ENCODE data around the gene NHSL2.

The NHSL2 gene

GRCh38 chrX:71996826-71997225 lies 86.2 kb downstream of the NHSL2 start:
- H3K9me3 ChIP-seq (ENCODE audit: control insufficient read depth in 2 of 2, low read length in 2 of 2), result no peaks in the 10 kb centered on the region
- H3K27ac ChIP-seq (ENCODE audit: low read depth in 2 of 2, low read length in 2 of 2), result no peak overlapping the region
- peaks cover 0 to 8% of the 10 kb centered on the region in 2 donors for H3K27me3 ChIP-seq (ENCODE audit: control insufficient read depth in 2 of 2, insufficient read depth in 2 of 2, low read length in 2 of 2)
- H3K4me1 ChIP-seq (ENCODE audit: control insufficient read depth in 2 of 2, insufficient read depth in 2 of 2, low read length in 2 of 2), result no peaks in the 10 kb centered on the region
- no peak overlapping the region for H3K9ac ChIP-seq (ENCODE audit: low read depth in 1 of 2, low read length in 2 of 2)
- H3K4me3 ChIP-seq (ENCODE audit: low read length in 2 of 2), result no peak overlapping the region
- H3K36me3 ChIP-seq (ENCODE audit: control insufficient read depth in 2 of 2, insufficient read depth in 2 of 2, low read length in 2 of 2), result no peaks in the 10 kb centered on the region

GRCh38 chrX:71997320-71997719 lies 86.7 kb downstream of the NHSL2 start:
- Histone ChIP-seq H3K9ac (ENCODE audit: low read depth in 1 of 2, low read length in 2 of 2) (no peak overlapping the region), H3K27me3 (ENCODE audit: control insufficient read depth in 2 of 2, insufficient read depth in 2 of 2, low read length in 2 of 2) (peaks cover 0 to 8% of the 10 kb centered on the region in 2 donors), H3K27ac (ENCODE audit: low read depth in 2 of 2, low read length in 2 of 2) (no peak overlapping the region), H3K36me3 (ENCODE audit: control insufficient read depth in 2 of 2, insufficient read depth in 2 of 2, low read length in 2 of 2) (no peaks in the 10 kb centered on the region), H3K9me3 (ENCODE audit: control insufficient read depth in 2 of 2, low read length in 2 of 2) (no peaks in the 10 kb centered on the region), H3K4me3 (ENCODE audit: low read length in 2 of 2) (no peak overlapping the region), H3K4me1 (ENCODE audit: control insufficient read depth in 2 of 2, insufficient read depth in 2 of 2, low read length in 2 of 2) (no peaks in the 10 kb centered on the region)

GRCh38 chrX:71998836-71999509 lies 88.3 kb downstream of the NHSL2 start:
- no peak overlapping the region for H3K27ac ChIP-seq (ENCODE audit: low read depth in 2 of 2, low read length in 2 of 2)

GRCh38 chrX:71999535-71999934 lies 88.9 kb downstream of the NHSL2 start:
- no peak overlapping the region for H3K9ac ChIP-seq (ENCODE audit: low read depth in 1 of 2, low read length in 2 of 2)
- no peak overlapping the region for H3K4me3 ChIP-seq (ENCODE audit: low read length in 2 of 2)
- no peaks in the 10 kb centered on the region for H3K4me1 ChIP-seq (ENCODE audit: control insufficient read depth in 2 of 2, insufficient read depth in 2 of 2, low read length in 2 of 2)
- no peaks in the 10 kb centered on the region for H3K9me3 ChIP-seq (ENCODE audit: control insufficient read depth in 2 of 2, low read length in 2 of 2)
- H3K27me3 ChIP-seq (ENCODE audit: control insufficient read depth in 2 of 2, insufficient read depth in 2 of 2, low read length in 2 of 2), result peaks cover 0 to 2% of the 10 kb centered on the region in 2 donors
- no peaks in the 10 kb centered on the region for H3K36me3 ChIP-seq (ENCODE audit: control insufficient read depth in 2 of 2, insufficient read depth in 2 of 2, low read length in 2 of 2)
- H3K27ac ChIP-seq (ENCODE audit: low read depth in 2 of 2, low read length in 2 of 2), result no peak overlapping the region

More at GRCh38 chrX:71998836-71999509, 88.3 kb downstream of the NHSL2 start:
- Histone ChIP-seq H3K9ac (ENCODE audit: low read depth in 1 of 2, low read length in 2 of 2) (no peak overlapping the region), H3K36me3 (ENCODE audit: control insufficient read depth in 2 of 2, insufficient read depth in 2 of 2, low read length in 2 of 2) (no peaks in the 10 kb centered on the region), H3K27me3 (ENCODE audit: control insufficient read depth in 2 of 2, insufficient read depth in 2 of 2, low read length in 2 of 2) (peaks cover 0 to 1% of the 10 kb centered on the region in 2 donors), H3K9me3 (ENCODE audit: control insufficient read depth in 2 of 2, low read length in 2 of 2) (no peaks in the 10 kb centered on the region), H3K4me1 (ENCODE audit: control insufficient read depth in 2 of 2, insufficient read depth in 2 of 2, low read length in 2 of 2) (no peaks in the 10 kb centered on the region), H3K4me3 (ENCODE audit: low read length in 2 of 2) (no peak overlapping the region)

- Histone ChIP-seq H3K4me1 (ENCODE audit: control insufficient read depth in 2 of 2, insufficient read depth in 2 of 2, low read length in 2 of 2) (no peaks in the 10 kb centered on the region), H3K4me3 (ENCODE audit: low read length in 2 of 2) (no peak overlapping the region), H3K27ac (ENCODE audit: low read depth in 2 of 2, low read length in 2 of 2) (no peak overlapping the region), H3K9me3 (ENCODE audit: control insufficient read depth in 2 of 2, low read length in 2 of 2) (no peaks in the 10 kb centered on the region), H3K36me3 (ENCODE audit: control insufficient read depth in 2 of 2, insufficient read depth in 2 of 2, low read length in 2 of 2) (no peaks in the 10 kb centered on the region), H3K9ac (ENCODE audit: low read depth in 1 of 2, low read length in 2 of 2) (no peak overlapping the region), H3K27me3 (ENCODE audit: control insufficient read depth in 2 of 2, insufficient read depth in 2 of 2, low read length in 2 of 2) (peaks cover 0 to 2% of the 10 kb centered on the region in 2 donors)
Observed at GRCh38 chrX:72001471-72001870, 90.8 kb downstream of the NHSL2 start.

GRCh38 chrX:72001906-72002305 lies 91.3 kb downstream of the NHSL2 start:
- Histone ChIP-seq H3K27me3 (ENCODE audit: control insufficient read depth in 2 of 2, insufficient read depth in 2 of 2, low read length in 2 of 2) (peaks cover 0 to 2% of the 10 kb centered on the region in 2 donors), H3K36me3 (ENCODE audit: control insufficient read depth in 2 of 2, insufficient read depth in 2 of 2, low read length in 2 of 2) (no peaks in the 10 kb centered on the region), H3K4me1 (ENCODE audit: control insufficient read depth in 2 of 2, insufficient read depth in 2 of 2, low read length in 2 of 2) (no peaks in the 10 kb centered on the region), H3K9ac (ENCODE audit: low read depth in 1 of 2, low read length in 2 of 2) (no peak overlapping the region), H3K27ac (ENCODE audit: low read depth in 2 of 2, low read length in 2 of 2) (no peak overlapping the region), H3K9me3 (ENCODE audit: control insufficient read depth in 2 of 2, low read length in 2 of 2) (no peaks in the 10 kb centered on the region), H3K4me3 (ENCODE audit: low read length in 2 of 2) (no peak overlapping the region)

- H3K27ac ChIP-seq (ENCODE audit: low read depth in 2 of 2, low read length in 2 of 2), result no peak overlapping the region
Observed at GRCh38 chrX:72002875-72003274, 92.2 kb downstream of the NHSL2 start.

GRCh38 chrX:72003811-72004750 lies 93.4 kb downstream of the NHSL2 start:
- Histone ChIP-seq H3K4me3 (ENCODE audit: low read length in 2 of 2) (no peak overlapping the region), H3K4me1 (ENCODE audit: control insufficient read depth in 2 of 2, insufficient read depth in 2 of 2, low read length in 2 of 2) (no peaks in the 10 kb centered on the region), H3K27me3 (ENCODE audit: control insufficient read depth in 2 of 2, insufficient read depth in 2 of 2, low read length in 2 of 2) (peaks cover 0 to 5% of the 10 kb centered on the region in 2 donors), H3K36me3 (ENCODE audit: control insufficient read depth in 2 of 2, insufficient read depth in 2 of 2, low read length in 2 of 2) (no peaks in the 10 kb centered on the region), H3K9ac (ENCODE audit: low read depth in 1 of 2, low read length in 2 of 2) (no peak overlapping the region), H3K9me3 (ENCODE audit: control insufficient read depth in 2 of 2, low read length in 2 of 2) (no peaks in the 10 kb centered on the region), H3K27ac (ENCODE audit: low read depth in 2 of 2, low read length in 2 of 2) (no peak overlapping the region)

More at GRCh38 chrX:72002875-72003274, 92.2 kb downstream of the NHSL2 start:
- H3K9me3 ChIP-seq (ENCODE audit: control insufficient read depth in 2 of 2, low read length in 2 of 2), result no peaks in the 10 kb centered on the region
- no peaks in the 10 kb centered on the region for H3K4me1 ChIP-seq (ENCODE audit: control insufficient read depth in 2 of 2, insufficient read depth in 2 of 2, low read length in 2 of 2)
- no peak overlapping the region for H3K9ac ChIP-seq (ENCODE audit: low read depth in 1 of 2, low read length in 2 of 2)
- peaks cover 0 to 2% of the 10 kb centered on the region in 2 donors for H3K27me3 ChIP-seq (ENCODE audit: control insufficient read depth in 2 of 2, insufficient read depth in 2 of 2, low read length in 2 of 2)
- no peaks in the 10 kb centered on the region for H3K36me3 ChIP-seq (ENCODE audit: control insufficient read depth in 2 of 2, insufficient read depth in 2 of 2, low read length in 2 of 2)
- no peak overlapping the region for H3K4me3 ChIP-seq (ENCODE audit: low read length in 2 of 2)

GRCh38 chrX:72005046-72005445 lies 94.4 kb downstream of the NHSL2 start:
- peaks cover 0 to 5% of the 10 kb centered on the region in 2 donors for H3K27me3 ChIP-seq (ENCODE audit: control insufficient read depth in 2 of 2, insufficient read depth in 2 of 2, low read length in 2 of 2)
- H3K27ac ChIP-seq (ENCODE audit: low read depth in 2 of 2, low read length in 2 of 2), result no peak overlapping the region
- H3K4me3 ChIP-seq (ENCODE audit: low read length in 2 of 2), result no peak overlapping the region
- H3K36me3 ChIP-seq (ENCODE audit: control insufficient read depth in 2 of 2, insufficient read depth in 2 of 2, low read length in 2 of 2), result no peaks in the 10 kb centered on the region
- no peak overlapping the region for H3K9ac ChIP-seq (ENCODE audit: low read depth in 1 of 2, low read length in 2 of 2)
- H3K4me1 ChIP-seq (ENCODE audit: control insufficient read depth in 2 of 2, insufficient read depth in 2 of 2, low read length in 2 of 2), result no peaks in the 10 kb centered on the region
- H3K9me3 ChIP-seq (ENCODE audit: control insufficient read depth in 2 of 2, low read length in 2 of 2), result no peaks in the 10 kb centered on the region

GRCh38 chrX:72006461-72006860 lies 95.8 kb downstream of the NHSL2 start:
- no peaks in the 10 kb centered on the region for H3K9me3 ChIP-seq (ENCODE audit: control insufficient read depth in 2 of 2, low read length in 2 of 2)
- H3K4me3 ChIP-seq (ENCODE audit: low read length in 2 of 2), result no peak overlapping the region
- no peaks in the 10 kb centered on the region for H3K4me1 ChIP-seq (ENCODE audit: control insufficient read depth in 2 of 2, insufficient read depth in 2 of 2, low read length in 2 of 2)
- peaks cover 0 to 5% of the 10 kb centered on the region in 2 donors for H3K27me3 ChIP-seq (ENCODE audit: control insufficient read depth in 2 of 2, insufficient read depth in 2 of 2, low read length in 2 of 2)
- no peaks in the 10 kb centered on the region for H3K36me3 ChIP-seq (ENCODE audit: control insufficient read depth in 2 of 2, insufficient read depth in 2 of 2, low read length in 2 of 2)
- H3K9ac ChIP-seq (ENCODE audit: low read depth in 1 of 2, low read length in 2 of 2), result no peak overlapping the region
- H3K27ac ChIP-seq (ENCODE audit: low read depth in 2 of 2, low read length in 2 of 2), result no peak overlapping the region
